K562 (cell line): ENCODE data around the gene COL15A1. TPM values are rescaled to one million over a fixed set of nuclear protein-coding genes. Genes with fewer than 3 reads are reported as not detected.

Source experiments
- ATAC-seq: fragments of 200-7000 bp; cut with Tn5 transposase; 3 replicates; pipeline ENCODE4 v1.9.1; 2020; ENCODE audit warnings: moderate library complexity
- BruUV-seq: library from RNA; stranded (reverse); fragments of 400-500 nt; replicated peaks from 2 replicates; lab custom pipeline; 2021; lab: Mats Ljungman, UMichigan
- CTCF ChIA-PET: fragments of 300-600 bp; formaldehyde crosslinking; extraction: SDS; loops from one replicate; lab custom pipeline; 2021; ENCODE audit warnings: low intra/inter-chr PET ratio; lab: Yijun Ruan, JAX
- POLR2A ChIA-PET: fragments of 300-600, 350-650 bp; sonication (Branson Sonifier 250); formaldehyde crosslinking; extraction: SDS; loops from one replicate; lab custom pipeline; 2021; ENCODE audit warnings: antibody characterized with exemption, inconsistent platforms; lab: Yijun Ruan, JAX
- DNase-seq, 4 experiments: peaks; one replicate each; pipeline versions ENCODE4 v3.0.0 to v3.0.0-alpha.2; 2011 to 2018; ENCODE audit warnings: low spot score in 3 of 4, mixed read lengths in 3 of 4; ENCODE audit errors: extremely low read depth in 1 of 4
- FAIRE-seq: peaks from 2 replicates; lab custom pipeline; 2011; peaks lifted over from hg19 to GRCh38; lab: Jason Lieb, UNC
- H2AFZ ChIP-seq: 2 replicates; pipeline ENCODE4 v1.6.0; 2011; ENCODE audit warnings: low read depth, low read length, control low read depth, inconsistent platforms
- H3K27ac ChIP-seq: fragments of 200-600 bp; 3 replicates; pipeline ENCODE4 v1.8.0; 2011; ENCODE audit warnings: low read depth, mild to moderate bottlenecking, control low read depth, inconsistent platforms, low read length, moderate library complexity, mixed read lengths; ENCODE audit errors: extremely low read depth
- H3K27me3 ChIP-seq, 2 experiments: fragments of 300-600 bp in 1 of 2; 2 replicates in 1 of 2; 3 replicates in 1 of 2; pipeline versions ENCODE4 v1.6.0 to v1.8.0; 2011; ENCODE audit warnings: inconsistent platforms in 2 of 2, low read length in 2 of 2, mild to moderate bottlenecking in 1 of 2, mixed read lengths in 1 of 2, moderate library complexity in 1 of 2; ENCODE audit not compliant: control insufficient read depth in 2 of 2, insufficient read depth in 2 of 2
- H3K36me3 ChIP-seq: fragments of 300-600 bp; 3 replicates; pipeline ENCODE4 v1.8.0; 2011; ENCODE audit warnings: mild to moderate bottlenecking, low read length, inconsistent platforms; ENCODE audit not compliant: control insufficient read depth, insufficient read depth
- H3K4me1 ChIP-seq, 2 experiments: fragments of 200-600 bp in 1 of 2; replicated peaks in 1 of 2; 2 replicates in 1 of 2; 3 replicates in 1 of 2; pipeline versions ENCODE4 v1.5.1 to v1.8.0; 2011; ENCODE audit warnings: inconsistent platforms in 2 of 2, low read length in 2 of 2, mild to moderate bottlenecking in 1 of 2, mixed read lengths in 1 of 2, moderate library complexity in 1 of 2; ENCODE audit not compliant: control insufficient read depth in 2 of 2, insufficient read depth in 2 of 2
- H3K4me2 ChIP-seq: 2 replicates; pipeline ENCODE4 v1.6.1; 2011; ENCODE audit warnings: low read length, control low read depth, inconsistent platforms, mixed read lengths; ENCODE audit not compliant: insufficient read depth
- H3K4me3 ChIP-seq: fragments of 200-600 bp; sonication (generic), shearing (Covaris generic); 2 replicates; pipeline ENCODE4 v1.5.1; 2016; ENCODE audit warnings: control low read depth, inconsistent platforms
- H3K79me2 ChIP-seq: fragments of 200-600 bp; 3 replicates; pipeline ENCODE4 v1.8.0; 2011; ENCODE audit warnings: low read length, inconsistent platforms; ENCODE audit not compliant: control insufficient read depth, insufficient read depth
- H3K9ac ChIP-seq, 2 experiments: 2 replicates each; pipeline versions ENCODE4 v1.6.0 to v1.6.1; 2011; ENCODE audit warnings: low read depth in 2 of 2, low read length in 2 of 2, control low read depth in 1 of 2, inconsistent platforms in 1 of 2, mild to moderate bottlenecking in 1 of 2, mixed read lengths in 1 of 2; ENCODE audit not compliant: insufficient read depth in 1 of 2
- H3K9me1 ChIP-seq: one replicate; pipeline ENCODE4 v1.6.0; 2011; ENCODE audit warnings: inconsistent platforms, mild to moderate bottlenecking, low read length, moderate library complexity; ENCODE audit not compliant: control insufficient read depth, insufficient read depth
- H3K9me3 ChIP-seq: replicated peaks from 2 replicates; pipeline ENCODE4 v1.5.1; 2011; ENCODE audit warnings: low read depth, low read length, inconsistent platforms; ENCODE audit not compliant: control insufficient read depth, insufficient read depth
- H4K20me1 ChIP-seq: replicated peaks from 2 replicates; pipeline ENCODE4 v1.6.1; 2011; ENCODE audit warnings: low read length, inconsistent platforms, mixed read lengths; ENCODE audit not compliant: control insufficient read depth, insufficient read depth
- ARHGAP35 ChIP-seq: fragments of 450-650 bp; IDR thresholded peaks from 2 replicates; pipeline ENCODE4 v1.6.1; 2018; ENCODE audit not compliant: partially characterized antibody
- CAMTA2 ChIP-seq: fragments of 250-450 bp; sonication (Bioruptor Pico); conservative IDR thresholded peaks from 2 replicates; pipeline ENCODE4 v1.5.1; 2022
- COPS2 ChIP-seq: fragments of 450-650 bp; conservative IDR thresholded peaks from 2 replicates; pipeline ENCODE4 v1.6.1; 2016; ENCODE audit warnings: mild to moderate bottlenecking, moderate library complexity
- CREM ChIP-seq: IDR thresholded peaks from 2 replicates; pipeline ENCODE4 v1.6.1; 2014; ENCODE audit warnings: antibody characterized with exemption, low read depth
- DIDO1 ChIP-seq: fragments of 450-650 bp; IDR thresholded peaks from 2 replicates; pipeline ENCODE4 v1.6.1; 2016; ENCODE audit warnings: low read depth, missing biosample characterization, missing genetic modification characterization
- HDAC8 ChIP-seq: fragments of 450-650 bp; IDR thresholded peaks from 2 replicates; pipeline ENCODE4 v1.6.1; 2016; ENCODE audit warnings: mild to moderate bottlenecking, missing genetic modification characterization, moderate library complexity, missing compliant biosample characterization
- LCOR ChIP-seq: sonication (generic); formaldehyde crosslinking; IDR thresholded peaks from 2 replicates; pipeline ENCODE4 v1.8.0; 2022; ENCODE audit warnings: mild to moderate bottlenecking, missing genetic modification reagents
- MBD2 ChIP-seq: sonication (generic); IDR thresholded peaks from 2 replicates; pipeline ENCODE4 v1.6.1; 2016; ENCODE audit warnings: low read depth, borderline replicate concordance
- NEUROD1 ChIP-seq: fragments of 150-350 bp; IDR thresholded peaks from 2 replicates; pipeline ENCODE4 v1.6.1; 2014; ENCODE audit warnings: borderline replicate concordance, low read length, low read depth; ENCODE audit not compliant: partially characterized antibody
- POLR2AphosphoS2 ChIP-seq: IDR thresholded peaks from 2 replicates; pipeline ENCODE4 v1.6.1; 2012; ENCODE audit warnings: low read length, improper control_type of control experiment
- PPARD ChIP-seq: fragments of 250-450 bp; sonication (Bioruptor Pico); IDR thresholded peaks from 2 replicates; pipeline ENCODE4 v1.8.0; 2022; ENCODE audit warnings: inconsistent platforms, mild to moderate bottlenecking, moderate library complexity
- RNF2 ChIP-seq: sonication (generic); IDR thresholded peaks from 2 replicates; pipeline ENCODE4 v1.6.1; 2016
- ZC3H11A ChIP-seq: IDR thresholded peaks from 2 replicates; pipeline ENCODE4 v1.6.1; 2012; ENCODE audit warnings: low read depth, low read length, improper control_type of control experiment
- ZKSCAN3 ChIP-seq: fragments of 250-450 bp; sonication (Bioruptor Pico); IDR thresholded peaks from 2 replicates; pipeline ENCODE4 v1.4.0; 2020
- ZNF695 ChIP-seq: fragments of 450-650 bp; formaldehyde crosslinking; IDR thresholded peaks from 2 replicates; pipeline ENCODE4 v1.4.0; 2020; ENCODE audit warnings: mild to moderate bottlenecking, moderate library complexity
- ZNF76 ChIP-seq: fragments of 250-450 bp; sonication (Bioruptor Pico); IDR thresholded peaks from 2 replicates; pipeline ENCODE4 v1.4.0; 2020; ENCODE audit warnings: mild to moderate bottlenecking, moderate library complexity, borderline replicate concordance
- WGBS: fragments of 100-300 bp; shearing (Covaris generic); methylation state at CpG from one replicate; pipeline ENCODE4 v1.1.6; 2016; ENCODE audit warnings: low coverage, mixed read lengths; ENCODE audit not compliant: insufficient coverage; ENCODE audit errors: missing lambda C conversion rate; 5-methylcytosine and 5-hydroxymethylcytosine counted together
- in situ Hi-C: fragments of 300-500 bp; cut with MboI; formaldehyde crosslinking; loops from 4 replicates; pipeline ENCODE4 v1.15.0; 2018; ENCODE audit warnings: inconsistent platforms, mixed read lengths
- intact Hi-C: fragments of 100-400 bp; cut with micrococcal nuclease; formaldehyde crosslinking; loops from 2 replicates; pipeline ENCODE4 v1.14.2; 2022
- polyA plus RNA-seq, 8 experiments: library from polyadenylated mRNA; depleted of rRNA in 4 of 8; stranded (reverse) in 5 of 8; unstranded in 3 of 8; fragments of >200 nt; fragmentation: Nextera tagmentation in 2 of 8; fragmentation: Illumina TruSeq in 1 of 8; extraction: Ambion mirVana in 2 of 8; extraction: Trizol in 1 of 8; gene quantifications; 2 replicates each; pipeline versions ENCODE4 v1.2.1 to v1.2.3, GENCODE V29; 2011 to 2014; ENCODE audit warnings: inconsistent platforms in 1 of 8, missing spikeins in 1 of 8
- total RNA-seq, 7 experiments: library from RNA; depleted of rRNA in 6 of 7; stranded (reverse); fragments of >200 nt in 6 of 7; fragmentation: Illumina TruSeq in 2 of 7; extraction: Trizol in 2 of 7; gene quantifications; 2 replicates each; pipeline versions ENCODE4 v1.2.1 to v1.2.3, GENCODE V29; 2011 to 2021; ENCODE audit warnings: low replicate concordance in 1 of 7
- TF ChIP-seq, protein P1 (sequence below), 2 experiments: fragments of 250-450 bp in 1 of 2; fragments of 450-650 bp in 1 of 2; sonication (Bioruptor Pico) in 1 of 2; IDR thresholded peaks; 2 replicates each; pipeline versions ENCODE4 v1.6.1 to v1.8.0; 2016 to 2021; ENCODE audit warnings: mild to moderate bottlenecking in 2 of 2, moderate library complexity in 2 of 2, missing compliant biosample characterization in 1 of 2, missing genetic modification characterization in 1 of 2
- TF ChIP-seq, protein P2 (sequence below): fragments of 150-350 bp; conservative IDR thresholded peaks from 2 replicates; pipeline ENCODE4 v1.6.1; 2014; ENCODE audit warnings: low read length

The COL15A1 gene
- total and polyA plus RNA-seq, 9 of the 15 experiments (the other 6 are each of a cell fraction or from before 2014, with no cell fraction given), result 0.46 to 5.1 (median 2.6) TPM

DNA sequence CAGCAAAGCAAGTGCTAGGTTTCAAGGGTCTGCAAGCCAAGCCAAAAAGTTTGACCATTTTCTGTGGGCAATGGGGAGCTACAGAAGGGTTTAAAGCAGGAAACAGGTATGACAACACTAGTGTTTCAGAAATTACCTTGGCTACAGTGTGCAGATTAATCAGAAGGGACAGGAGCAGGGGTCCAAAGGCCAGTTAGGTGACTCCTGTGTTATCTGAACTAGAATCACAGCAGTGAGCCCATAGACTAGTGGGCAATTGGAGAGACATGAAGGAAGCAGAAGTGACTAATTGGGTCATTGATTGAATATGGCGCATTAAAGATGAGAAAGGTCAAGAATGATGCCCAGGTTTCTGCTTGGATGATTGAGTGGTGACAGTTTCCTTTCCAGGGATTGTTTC, 119.8 kb downstream of the COL15A1 start:
- ChIA-PET CTCF (no interaction called here), POLR2A (interaction anchor here (1.0 to 3.8 kb wide), 3 partner anchors 12 to 41 kb away, joined by 3 to 16 read pairs (median 3); no protein-coding TSS in a partner anchor)
- Histone ChIP-seq H3K9me1 (no peaks in the 10 kb centered on the region), H3K79me2 (no peaks in the 10 kb centered on the region), H2AFZ (no peak overlapping the region), H3K27me3 (no peaks in the 10 kb centered on the region), H3K27ac (no peak overlapping the region), H3K36me3 (no peaks in the 10 kb centered on the region), H3K9me3 (no peaks in the 10 kb centered on the region), H3K4me2 (no peak overlapping the region), H3K4me1 (peaks cover 3 to 34% of the 10 kb centered on the region in 2 experiments; a peak in 4 of 5 replicates), H3K9ac (0 out of 4 replicates have a peak overlapping the region, but pooled peaks of 1 of the 2 experiments have one; percentile 16), H3K4me3 (no peak overlapping the region), H4K20me1 (no peaks in the 10 kb centered on the region)
- no peak for FAIRE-seq
- TF ChIP-seq COPS2 (no peak), CREM (no peak), DIDO1 (tag) (no peak), NEUROD1 (no peak), CAMTA2 (CRISPR knock-in tag) (no peak), RNF2 (no peak), MBD2 (no peak), ZKSCAN3 (CRISPR knock-in tag) (no peak), ZC3H11A (no peak), ARHGAP35 (no peak), ZNF76 (no peak), PPARD (CRISPR knock-in tag) (no peak), HDAC8 (no peak), ZNF695 (CRISPR knock-in tag) (no peak), LCOR (no peak), POLR2AphosphoS2 (no peak)
- TF ChIP-seq, protein P1, sequence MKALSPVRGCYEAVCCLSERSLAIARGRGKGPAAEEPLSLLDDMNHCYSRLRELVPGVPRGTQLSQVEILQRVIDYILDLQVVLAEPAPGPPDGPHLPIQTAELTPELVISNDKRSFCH (CRISPR knock-in tag; IDR thresholded peaks at IDR 0.05), result no peak
- TF ChIP-seq, protein P1 (tag; IDR thresholded peaks at IDR 0.05), result no peak
- TF ChIP-seq, protein P2, sequence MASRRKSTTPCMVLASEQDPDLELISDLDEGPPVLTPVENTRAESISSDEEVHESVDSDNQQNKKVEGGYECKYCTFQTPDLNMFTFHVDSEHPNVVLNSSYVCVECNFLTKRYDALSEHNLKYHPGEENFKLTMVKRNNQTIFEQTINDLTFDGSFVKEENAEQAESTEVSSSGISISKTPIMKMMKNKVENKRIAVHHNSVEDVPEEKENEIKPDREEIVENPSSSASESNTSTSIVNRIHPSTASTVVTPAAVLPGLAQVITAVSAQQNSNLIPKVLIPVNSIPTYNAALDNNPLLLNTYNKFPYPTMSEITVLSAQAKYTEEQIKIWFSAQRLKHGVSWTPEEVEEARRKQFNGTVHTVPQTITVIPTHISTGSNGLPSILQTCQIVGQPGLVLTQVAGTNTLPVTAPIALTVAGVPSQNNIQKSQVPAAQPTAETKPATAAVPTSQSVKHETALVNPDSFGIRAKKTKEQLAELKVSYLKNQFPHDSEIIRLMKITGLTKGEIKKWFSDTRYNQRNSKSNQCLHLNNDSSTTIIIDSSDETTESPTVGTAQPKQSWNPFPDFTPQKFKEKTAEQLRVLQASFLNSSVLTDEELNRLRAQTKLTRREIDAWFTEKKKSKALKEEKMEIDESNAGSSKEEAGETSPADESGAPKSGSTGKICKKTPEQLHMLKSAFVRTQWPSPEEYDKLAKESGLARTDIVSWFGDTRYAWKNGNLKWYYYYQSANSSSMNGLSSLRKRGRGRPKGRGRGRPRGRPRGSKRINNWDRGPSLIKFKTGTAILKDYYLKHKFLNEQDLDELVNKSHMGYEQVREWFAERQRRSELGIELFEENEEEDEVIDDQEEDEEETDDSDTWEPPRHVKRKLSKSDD, result no peak
- ATAC-seq, result no peak
- 80% methylated on average over 1 of the region's 1 CpG for WGBS
- in situ Hi-C loops, result no loop called here
- DNase-seq, result no peak
- intact Hi-C loops, result no loop called here
- no TSS peak for BruUV-seq
